HPDE6-E6E7 (cell line): ENCODE measurements around the gene KAZN.

ENCODE experiments used
- DNase-seq: peaks from one replicate; pipeline ENCODE4 v3.0.0; 2011; ENCODE audit warnings: missing footprints; ENCODE audit errors: extremely low spot score

KAZN gene

GRCh38 chr1:14794136-14794768 is 195.8 kb downstream of the KAZN start:
- DNase-seq: no peak

- DNase-seq: no peak
These were observed 196.4 kb downstream of the KAZN start for GRCh38 chr1:14794906-14795305.

GRCh38 chr1:14795589-14795988 is 197.1 kb downstream of the KAZN start:
- no peak for DNase-seq

- no peak for DNase-seq
These were observed 201.5 kb downstream of the KAZN start for GRCh38 chr1:14800014-14800413.

DNA sequence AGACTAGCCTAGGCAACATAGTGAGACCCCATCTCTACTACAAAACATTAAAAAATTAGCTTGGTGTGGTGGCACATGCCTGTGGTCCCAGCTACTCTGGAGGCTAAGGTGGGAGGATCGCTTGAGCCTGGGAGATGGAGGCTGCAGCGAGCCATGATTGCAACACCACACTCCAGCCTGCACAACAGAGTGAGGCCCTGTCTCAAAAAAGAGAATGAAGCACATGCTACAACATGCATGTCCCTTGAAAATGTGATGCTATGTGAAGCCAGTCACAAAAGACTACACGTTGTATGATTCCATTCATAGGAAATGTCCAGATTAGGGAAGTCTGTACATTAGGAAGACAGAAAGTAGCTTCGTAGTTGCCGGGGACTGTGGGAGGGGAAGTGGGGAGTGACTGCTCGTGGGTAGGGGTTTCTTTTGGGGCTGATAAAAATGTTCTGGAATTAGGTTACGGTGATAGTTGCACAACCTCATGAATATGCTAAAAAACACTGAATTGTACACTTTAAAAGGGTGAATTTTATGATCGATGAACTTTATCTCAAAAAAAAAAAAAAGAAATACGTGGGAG is 202.1 kb downstream of the KAZN start:
- no peak for DNase-seq

DNA sequence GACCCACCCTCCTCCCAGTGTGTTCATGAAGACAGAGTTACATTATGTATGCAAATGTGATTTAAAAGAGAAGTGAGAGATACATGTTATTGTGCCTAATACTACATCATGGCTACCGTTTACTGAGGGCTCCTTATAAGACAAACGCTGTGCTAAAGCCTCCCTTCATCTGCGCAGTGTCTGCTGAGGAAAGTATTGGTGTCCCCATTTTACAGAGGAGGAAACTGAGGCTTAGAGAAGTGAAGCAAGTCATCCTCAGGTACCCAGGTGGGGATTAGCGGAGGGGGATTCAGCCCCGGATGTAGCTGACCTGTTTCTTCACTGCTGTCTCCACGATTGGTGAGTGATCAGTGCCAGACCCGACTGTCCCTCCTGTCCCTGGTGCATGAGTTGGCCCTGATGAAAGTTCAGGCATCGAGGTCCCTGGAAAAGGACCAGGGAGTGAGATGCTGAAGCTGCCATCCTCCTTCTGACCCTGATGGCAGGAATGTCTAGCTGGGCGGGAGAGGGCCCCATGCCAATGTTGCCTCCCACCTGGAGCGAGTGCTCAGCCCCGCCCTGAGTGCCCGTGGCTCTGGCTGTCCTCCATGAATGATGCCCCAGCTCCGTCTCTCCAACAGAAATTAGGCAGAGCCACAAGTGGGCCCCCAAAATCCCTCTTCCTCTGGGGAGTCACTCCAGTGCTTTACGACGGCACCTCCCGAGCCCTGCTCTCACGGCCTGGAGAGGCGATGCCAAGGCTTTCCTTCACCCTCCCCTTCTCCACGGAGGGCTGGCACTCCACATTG is 204.7 kb downstream of the KAZN start:
- DNase-seq: no peak

DNA sequence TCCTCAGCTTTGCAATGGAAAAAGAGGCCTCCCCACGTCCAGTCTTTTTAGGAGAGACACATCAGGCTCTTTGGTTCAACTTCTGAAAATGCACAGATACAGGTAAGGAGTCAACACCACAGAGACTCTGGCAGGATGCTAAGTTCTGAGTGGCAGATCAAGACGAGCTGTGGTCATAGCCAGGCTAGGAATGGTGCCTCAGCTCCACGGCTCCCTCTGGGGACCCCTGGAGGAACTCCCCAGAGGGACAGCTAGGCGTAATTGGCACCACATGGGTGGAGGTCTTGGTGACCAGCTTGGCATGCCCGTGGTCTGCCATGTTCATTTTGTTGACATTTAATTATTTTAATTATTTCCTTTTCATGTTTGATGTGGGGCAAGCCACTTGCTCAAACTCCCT is 206.1 kb downstream of the KAZN start:
- DNase-seq: no peak

DNA sequence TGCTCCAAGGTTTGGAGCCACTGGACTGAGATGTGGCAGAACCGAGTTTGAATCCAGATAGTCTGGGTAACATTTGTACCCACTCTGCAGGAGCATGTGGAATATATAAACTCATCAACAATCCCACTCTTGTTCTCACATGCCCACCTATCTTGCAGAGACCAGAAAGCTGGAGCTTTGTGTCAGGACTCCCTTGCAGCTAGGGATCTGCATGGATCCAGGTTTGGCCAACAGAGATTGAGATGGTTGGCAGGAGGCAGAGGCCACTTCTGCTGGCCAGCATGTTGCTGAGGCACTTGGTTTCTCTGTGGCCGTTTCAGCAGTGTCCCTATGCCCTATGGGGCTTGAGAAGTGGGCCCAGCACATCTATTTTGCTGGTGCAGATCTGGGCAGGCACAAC is 208.3 kb downstream of the KAZN start:
- DNase-seq: no peak

DNA sequence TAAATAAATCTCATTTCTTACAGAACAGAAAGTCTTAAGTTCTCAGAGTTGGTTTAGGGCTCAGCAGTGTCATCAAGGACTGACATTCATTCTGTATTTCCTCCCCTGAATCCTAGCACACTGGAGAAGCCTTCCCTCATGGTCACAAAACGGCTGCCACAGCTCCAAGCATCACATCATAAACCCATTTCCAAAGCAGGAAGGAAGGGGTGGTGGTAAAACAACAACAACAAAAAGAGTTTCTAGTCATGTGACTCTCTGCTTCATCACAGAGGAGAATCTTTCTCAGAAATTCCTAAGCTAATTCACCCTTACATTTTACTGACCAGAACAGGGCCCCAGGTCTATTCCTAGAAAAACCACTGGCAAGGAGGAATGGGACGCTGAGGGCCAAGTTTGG is 210.3 kb downstream of the KAZN start:
- DNase-seq: no peak

DNA sequence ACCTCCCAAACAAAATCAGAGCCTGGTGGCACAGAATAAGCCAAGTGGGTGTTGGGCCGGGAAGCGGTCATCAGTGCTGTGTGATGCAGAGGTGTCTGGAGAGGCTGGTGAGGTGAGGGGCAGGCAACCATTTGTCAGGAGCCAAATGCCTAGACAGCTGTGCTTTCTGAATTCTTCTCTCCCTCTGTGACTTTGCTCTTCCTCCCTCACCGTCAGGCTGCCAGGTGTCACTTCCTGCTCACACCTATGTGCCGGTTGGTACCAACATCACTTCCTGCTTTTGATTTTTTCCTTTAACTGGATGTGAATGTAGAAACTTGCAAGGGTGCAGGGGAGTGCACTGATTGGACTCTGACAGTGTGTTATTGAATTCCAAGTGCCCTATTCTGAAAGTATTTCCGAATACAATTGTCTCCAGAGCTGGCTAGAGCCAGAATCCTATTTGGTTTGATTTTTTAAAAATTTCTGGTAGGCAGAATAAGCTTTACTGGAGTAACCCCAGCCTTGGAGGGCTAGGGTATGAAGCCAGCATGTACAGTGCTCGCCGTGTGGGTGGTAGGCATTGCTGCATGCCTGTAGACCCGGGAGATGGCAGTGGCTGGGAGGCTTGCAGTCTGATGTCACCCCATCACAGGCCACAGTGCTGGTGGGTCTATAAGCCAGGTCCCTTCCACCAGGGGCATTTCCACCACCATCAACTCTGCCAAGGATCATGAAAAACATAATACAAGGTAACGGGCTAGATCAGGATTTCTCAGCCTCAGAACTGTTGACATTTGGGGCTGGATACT is 210.9 kb downstream of the KAZN start:
- DNase-seq: no peak

DNA sequence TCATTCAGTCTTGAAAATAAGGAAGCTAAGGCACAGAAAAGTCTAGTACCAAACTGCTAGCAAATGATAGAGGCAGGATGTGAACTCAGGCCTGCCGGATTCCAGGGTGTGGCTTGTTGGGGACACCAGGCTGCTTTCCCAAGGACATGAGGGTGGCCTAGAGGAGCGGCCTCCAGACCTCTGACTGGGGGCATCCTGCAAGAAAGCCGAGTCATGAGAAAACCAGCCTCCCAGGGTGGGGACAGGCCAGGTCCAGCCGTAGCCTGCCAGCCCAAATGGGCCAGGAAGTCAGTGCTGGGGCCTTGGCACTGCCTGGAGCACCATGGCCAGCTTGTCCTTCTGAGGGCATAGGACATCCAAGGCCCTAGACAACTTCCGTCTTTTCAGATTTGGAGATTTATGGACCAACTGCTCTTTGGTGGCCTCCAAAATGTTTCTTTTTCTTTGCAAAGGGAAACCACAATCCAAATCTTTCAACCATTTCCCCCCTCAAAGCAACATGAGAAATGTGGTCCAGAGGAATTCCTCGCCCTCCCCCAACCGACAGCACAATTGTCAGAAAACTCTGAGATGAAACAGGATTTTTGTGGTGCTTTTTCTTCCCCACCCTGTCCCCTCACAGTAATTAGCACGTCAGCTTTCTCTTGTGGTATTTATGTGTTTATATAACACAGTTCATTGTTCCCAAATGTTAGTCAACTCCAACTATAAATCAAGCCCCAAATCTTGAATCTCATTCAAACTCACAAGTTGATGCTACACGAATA is 212.3 kb downstream of the KAZN start:
- DNase-seq: no peak

DNA sequence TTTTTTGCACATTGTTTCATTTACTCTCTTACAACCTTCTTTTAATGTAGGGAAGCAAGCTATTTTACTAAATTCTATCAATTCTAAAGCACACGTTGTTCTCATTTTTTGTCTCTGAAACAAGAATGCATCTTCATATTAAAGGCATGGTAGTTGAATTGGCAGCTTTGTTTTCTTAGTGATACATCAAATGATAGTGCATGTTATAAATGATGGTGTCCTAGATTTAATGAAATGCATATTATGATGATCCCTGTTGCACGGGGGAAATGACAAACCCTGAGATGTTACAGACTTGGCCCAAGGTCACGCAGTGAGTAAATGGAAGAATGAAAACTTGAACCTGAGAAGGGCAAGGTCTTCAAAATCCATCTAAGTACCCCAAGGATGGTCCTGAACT is 213.1 kb downstream of the KAZN start:
- no peak for DNase-seq

GRCh38 chr1:14812189-14812588 is 213.7 kb downstream of the KAZN start:
- no peak for DNase-seq

- no peak for DNase-seq
These were observed 216.8 kb downstream of the KAZN start for GRCh38 chr1:14815175-14815877.

GRCh38 chr1:14817223-14818170 is 219.0 kb downstream of the KAZN start:
- DNase-seq: no peak

DNA sequence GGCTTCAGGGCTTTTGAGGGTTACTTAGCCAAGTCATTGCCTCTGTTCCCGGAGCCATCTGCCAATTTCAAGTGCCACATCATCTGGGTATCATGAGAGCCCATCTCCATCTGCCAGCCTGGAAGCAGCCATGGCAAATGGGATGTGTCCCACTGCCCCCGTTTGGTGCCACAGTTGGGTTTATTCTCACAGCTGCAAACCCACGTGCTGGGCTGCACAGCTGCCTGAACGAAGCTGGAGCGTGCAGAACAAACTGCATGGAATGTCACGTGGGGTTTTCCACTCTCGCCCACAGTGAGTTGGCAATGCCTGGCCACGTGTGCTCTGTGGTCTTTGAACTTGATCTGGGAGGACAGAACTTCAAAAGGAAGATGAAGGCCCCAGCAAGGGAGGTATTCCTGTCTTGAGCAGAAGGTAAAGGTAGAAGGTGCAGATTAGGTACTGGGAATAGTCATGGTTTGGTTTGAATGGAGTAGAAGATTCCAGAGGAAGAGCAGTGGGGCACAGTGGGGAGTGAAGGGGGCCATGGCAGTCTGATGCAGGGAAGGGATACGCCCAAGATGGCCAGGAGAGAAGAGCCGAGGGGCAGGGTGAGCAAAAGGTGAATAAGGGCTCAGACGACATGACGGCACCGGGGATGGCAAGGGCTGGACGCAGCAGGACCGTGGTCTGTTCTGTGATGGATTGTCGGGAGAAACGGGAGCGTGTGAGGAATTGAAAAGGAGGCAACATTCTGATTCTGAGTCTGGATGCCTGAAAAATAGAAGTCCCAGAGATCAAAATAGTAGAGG is 222.0 kb downstream of the KAZN start:
- no peak for DNase-seq

DNA sequence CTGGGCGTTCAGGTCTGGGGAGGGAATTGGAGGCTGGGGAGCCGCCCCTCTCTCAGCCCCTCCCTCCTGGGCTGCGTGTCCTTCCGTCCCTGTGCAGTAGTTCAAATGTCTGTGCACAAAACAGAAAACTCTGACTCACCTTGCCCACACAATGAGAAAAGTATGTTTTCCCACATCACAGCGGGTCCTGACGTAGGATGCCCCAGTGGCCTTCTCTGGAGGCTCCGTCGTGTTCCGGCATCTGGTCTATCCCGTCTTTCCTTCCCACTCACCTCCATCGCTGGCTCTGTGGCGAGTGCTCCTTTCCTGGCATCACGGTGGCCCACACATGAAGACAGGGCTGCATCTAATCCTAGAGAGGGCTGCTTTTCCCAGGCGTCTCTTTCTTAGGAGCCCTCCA is 224.0 kb downstream of the KAZN start:
- no peak for DNase-seq

- no peak for DNase-seq
These were observed 224.5 kb downstream of the KAZN start for GRCh38 chr1:14822996-14823395.

- DNase-seq: no peak
These were observed 225.9 kb downstream of the KAZN start for GRCh38 chr1:14824314-14824915.
